Lower lobe of right lung (tissue), 2 donors: ENCODE data around the gene DRC7. TPM values are rescaled to one million over a fixed set of nuclear protein-coding genes. Genes with fewer than 3 reads are reported as not detected.

Experiments used
- ATAC-seq, 2 donors: fragments of 200-7000 bp; cut with Tn5 transposase; one replicate each; pipeline ENCODE4 v1.9.1; 2020 to 2022; ENCODE audit warnings: mild to moderate bottlenecking in 2 of 2, moderate library complexity in 2 of 2
- DNase-seq: peaks from one replicate; pipeline ENCODE4 v3.0.0-alpha.2; 2020
- H3K27ac ChIP-seq: fragments of 200-600 bp; one replicate; pipeline ENCODE4 v1.8.0; 2022
- H3K27me3 ChIP-seq: fragments of 200-600 bp; one replicate; pipeline ENCODE4 v1.8.0; 2022; ENCODE audit warnings: low read depth
- H3K36me3 ChIP-seq: fragments of 200-600 bp; one replicate; pipeline ENCODE4 v1.8.0; 2022; ENCODE audit warnings: mild to moderate bottlenecking
- H3K4me1 ChIP-seq: fragments of 200-600 bp; one replicate; pipeline ENCODE4 v1.8.0; 2022
- H3K4me3 ChIP-seq: fragments of 200-600 bp; one replicate; pipeline ENCODE4 v1.8.0; 2022; ENCODE audit warnings: mild to moderate bottlenecking
- H3K9me3 ChIP-seq: fragments of 200-600 bp; one replicate; pipeline ENCODE4 v1.8.0; 2022
- intact Hi-C: fragments of 100-400 bp; cut with DNase I; formaldehyde crosslinking; loops from one replicate; pipeline ENCODE4 v1.11.0; 2022
- total RNA-seq: library from RNA; stranded (reverse); fragmentation: NEBNext Ultra II Directional; extraction: Animal tissue kit (Norgen Biotek cat#: 25700); gene quantifications from one replicate; pipeline ENCODE4 v1.2.1, GENCODE V29; 2021
- TF ChIP-seq, protein P1 (sequence below): fragments of 200-600 bp; IDR thresholded peaks from one replicate; pipeline ENCODE4 v1.8.0; 2022; ENCODE audit warnings: antibody characterized with exemption, mild to moderate bottlenecking
- donor health status: DM: no; HTN: yes; CAD: no; lungs with severe emphysema.

Gene DRC7
- total RNA-seq, 1 donor from 2014 or later: 4.3 TPM

GRCh38 chr16:57647136-57647875 is 47.3 kb upstream of the DRC7 start:
- peaks cover 38% of the 10 kb centered on the region for H3K4me1 ChIP-seq
- no peak for ATAC-seq

GRCh38 chr16:57648125-57648524 is 46.5 kb upstream of the DRC7 start:
- Histone ChIP-seq H3K27ac (peak overlapping the region; percentile 64), H3K9me3 (no peaks in the 10 kb centered on the region), H3K4me3 (no peak overlapping the region), H3K36me3 (peaks cover 14% of the 10 kb centered on the region), H3K27me3 (no peaks in the 10 kb centered on the region), H3K4me1 (peaks cover 35% of the 10 kb centered on the region)
- no peak for ATAC-seq
- intact Hi-C loops: loop anchor here (10.0 kb wide), 1 partner anchor 53 kb away; no protein-coding TSS in a partner anchor
- no peak for DNase-seq
- TF ChIP-seq, protein P1, sequence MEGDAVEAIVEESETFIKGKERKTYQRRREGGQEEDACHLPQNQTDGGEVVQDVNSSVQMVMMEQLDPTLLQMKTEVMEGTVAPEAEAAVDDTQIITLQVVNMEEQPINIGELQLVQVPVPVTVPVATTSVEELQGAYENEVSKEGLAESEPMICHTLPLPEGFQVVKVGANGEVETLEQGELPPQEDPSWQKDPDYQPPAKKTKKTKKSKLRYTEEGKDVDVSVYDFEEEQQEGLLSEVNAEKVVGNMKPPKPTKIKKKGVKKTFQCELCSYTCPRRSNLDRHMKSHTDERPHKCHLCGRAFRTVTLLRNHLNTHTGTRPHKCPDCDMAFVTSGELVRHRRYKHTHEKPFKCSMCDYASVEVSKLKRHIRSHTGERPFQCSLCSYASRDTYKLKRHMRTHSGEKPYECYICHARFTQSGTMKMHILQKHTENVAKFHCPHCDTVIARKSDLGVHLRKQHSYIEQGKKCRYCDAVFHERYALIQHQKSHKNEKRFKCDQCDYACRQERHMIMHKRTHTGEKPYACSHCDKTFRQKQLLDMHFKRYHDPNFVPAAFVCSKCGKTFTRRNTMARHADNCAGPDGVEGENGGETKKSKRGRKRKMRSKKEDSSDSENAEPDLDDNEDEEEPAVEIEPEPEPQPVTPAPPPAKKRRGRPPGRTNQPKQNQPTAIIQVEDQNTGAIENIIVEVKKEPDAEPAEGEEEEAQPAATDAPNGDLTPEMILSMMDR: no peak

More at GRCh38 chr16:57647136-57647875, 47.3 kb upstream of the DRC7 start:
- DNase-seq: no peak
- TF ChIP-seq, protein P1: no peak
- Histone ChIP-seq H3K4me3 (no peak overlapping the region), H3K9me3 (no peaks in the 10 kb centered on the region), H3K27me3 (no peaks in the 10 kb centered on the region), H3K36me3 (peaks cover 10% of the 10 kb centered on the region), H3K27ac (peak overlapping the region; percentile 64)
- intact Hi-C loops: loop anchor here (10.0 kb wide), 1 partner anchor 53 kb away; no protein-coding TSS in a partner anchor

DNA sequence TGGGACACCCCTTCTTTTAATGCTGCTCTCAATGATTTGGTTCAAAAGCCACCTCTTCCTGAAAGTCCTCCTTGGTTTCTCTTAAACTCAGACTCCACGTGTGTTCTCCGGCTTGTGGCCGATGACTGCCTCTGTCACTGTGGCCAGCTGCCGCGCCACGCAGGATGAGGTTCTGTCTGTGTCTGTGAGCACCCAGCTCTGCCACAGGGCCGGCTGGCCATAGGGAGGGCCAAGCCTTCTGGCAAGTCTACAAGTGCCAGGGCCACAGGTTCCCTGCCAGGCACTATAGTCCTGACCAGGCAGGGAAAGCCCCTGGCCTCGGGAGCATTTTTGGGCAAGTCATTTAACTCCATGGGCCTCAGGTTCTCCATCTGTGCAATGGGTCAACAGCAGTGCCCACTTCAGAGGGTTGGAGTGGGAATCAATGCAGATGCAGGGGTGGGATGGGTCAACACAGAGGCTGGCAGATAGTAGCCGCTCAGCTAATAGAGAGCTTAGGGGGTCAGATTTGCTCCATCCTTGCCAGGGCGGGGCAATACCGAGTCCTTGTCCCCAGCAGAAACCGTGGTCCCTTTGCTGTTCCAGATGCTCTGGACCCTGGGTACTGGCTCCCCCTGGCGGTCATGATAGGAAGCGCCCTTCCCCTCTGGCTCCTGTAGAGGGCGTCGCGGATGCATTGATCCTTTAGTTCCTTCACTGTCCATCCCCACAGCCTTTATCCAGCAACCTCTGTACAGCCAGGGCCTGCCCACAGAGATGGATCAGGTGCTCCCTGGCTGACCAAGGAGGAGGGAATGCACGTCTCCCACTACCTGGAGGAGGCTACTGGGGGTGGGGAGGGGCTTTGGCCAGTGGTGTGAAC is 45.8 kb upstream of the DRC7 start:
- Histone ChIP-seq H3K27ac (peak overlapping the region; percentile 64), H3K9me3 (no peaks in the 10 kb centered on the region)

DNA sequence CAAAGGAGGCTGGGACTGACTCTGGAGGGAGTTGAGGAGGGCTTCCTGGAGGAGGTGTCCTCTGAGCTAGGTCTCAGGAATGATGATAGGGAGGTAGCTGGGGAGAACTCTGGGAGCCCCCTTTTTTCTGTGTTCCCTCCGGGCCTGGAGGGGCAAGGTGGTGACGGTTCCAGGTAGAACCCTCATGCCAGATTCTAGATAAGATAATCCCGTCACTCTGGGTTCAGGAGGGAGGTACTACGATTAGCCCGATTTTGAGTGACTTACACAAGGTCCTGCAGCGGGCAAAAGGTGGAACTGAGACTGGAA is 45.2 kb upstream of the DRC7 start:
- H3K4me3 ChIP-seq: no peak overlapping the region
- H3K4me1 ChIP-seq: peaks cover 27% of the 10 kb centered on the region
- H3K9me3 ChIP-seq: no peaks in the 10 kb centered on the region
- no peaks in the 10 kb centered on the region for H3K27me3 ChIP-seq
- ATAC-seq (no peak), DNase-seq (no peak)
- H3K27ac ChIP-seq: no peak overlapping the region
- intact Hi-C loops: loop anchor here (10.0 kb wide), 1 partner anchor 55 kb away; no protein-coding TSS in a partner anchor
- H3K36me3 ChIP-seq: peaks cover 16% of the 10 kb centered on the region
- TF ChIP-seq, protein P1: no peak

More for the DNA sequence above, 45.8 kb upstream of the DRC7 start:
- TF ChIP-seq, protein P1: peak; percentile 100
- Histone ChIP-seq H3K4me3 (no peak overlapping the region), H3K36me3 (peaks cover 16% of the 10 kb centered on the region), H3K27me3 (no peaks in the 10 kb centered on the region), H3K4me1 (peaks cover 29% of the 10 kb centered on the region)
- intact Hi-C loops: loop anchor here (10.0 kb wide), 1 partner anchor 54 kb away; no protein-coding TSS in a partner anchor
- peak; percentile 81 to 89 for ATAC-seq
- peak; percentile 86 for DNase-seq

DNA sequence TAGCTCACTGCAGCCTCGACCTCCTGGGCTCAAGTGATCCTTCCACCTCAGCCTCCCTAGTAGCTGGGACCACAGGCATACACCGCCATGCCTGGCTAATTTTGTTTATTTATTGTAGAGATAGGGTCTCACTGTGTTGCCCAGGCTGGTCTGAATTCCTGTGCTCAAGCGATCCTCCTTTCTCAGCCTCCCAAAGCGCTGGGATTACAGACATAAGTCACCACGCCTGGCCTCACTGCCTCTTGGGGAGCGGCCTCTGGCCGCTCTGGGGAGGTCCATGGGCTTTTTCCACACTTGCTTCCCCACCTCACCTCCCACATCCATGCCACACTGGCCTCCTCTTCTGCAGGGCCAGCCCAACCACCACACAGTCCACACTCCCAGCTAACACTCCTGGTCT is 44.8 kb upstream of the DRC7 start:
- Histone ChIP-seq H3K36me3 (peaks cover 16% of the 10 kb centered on the region), H3K9me3 (no peaks in the 10 kb centered on the region), H3K4me1 (peaks cover 27% of the 10 kb centered on the region), H3K27ac (no peak overlapping the region), H3K4me3 (no peak overlapping the region), H3K27me3 (no peaks in the 10 kb centered on the region)
- DNase-seq (no peak), ATAC-seq (no peak)
- TF ChIP-seq, protein P1: no peak
- intact Hi-C loops: loop anchor here (10.0 kb wide), 1 partner anchor 55 kb away; no protein-coding TSS in a partner anchor
